Measurements from ENCODE around the gene NPPB. TPM values are rescaled to one million over a fixed set of nuclear protein-coding genes. Genes with fewer than 3 reads are reported as not detected.

Gene NPPB
- total and polyA plus RNA-seq, 2 of the 8 experiments (the other 6 are each of a cell fraction or from before 2014, with no cell fraction given) = 0.36 to 0.91 TPM

DNA sequence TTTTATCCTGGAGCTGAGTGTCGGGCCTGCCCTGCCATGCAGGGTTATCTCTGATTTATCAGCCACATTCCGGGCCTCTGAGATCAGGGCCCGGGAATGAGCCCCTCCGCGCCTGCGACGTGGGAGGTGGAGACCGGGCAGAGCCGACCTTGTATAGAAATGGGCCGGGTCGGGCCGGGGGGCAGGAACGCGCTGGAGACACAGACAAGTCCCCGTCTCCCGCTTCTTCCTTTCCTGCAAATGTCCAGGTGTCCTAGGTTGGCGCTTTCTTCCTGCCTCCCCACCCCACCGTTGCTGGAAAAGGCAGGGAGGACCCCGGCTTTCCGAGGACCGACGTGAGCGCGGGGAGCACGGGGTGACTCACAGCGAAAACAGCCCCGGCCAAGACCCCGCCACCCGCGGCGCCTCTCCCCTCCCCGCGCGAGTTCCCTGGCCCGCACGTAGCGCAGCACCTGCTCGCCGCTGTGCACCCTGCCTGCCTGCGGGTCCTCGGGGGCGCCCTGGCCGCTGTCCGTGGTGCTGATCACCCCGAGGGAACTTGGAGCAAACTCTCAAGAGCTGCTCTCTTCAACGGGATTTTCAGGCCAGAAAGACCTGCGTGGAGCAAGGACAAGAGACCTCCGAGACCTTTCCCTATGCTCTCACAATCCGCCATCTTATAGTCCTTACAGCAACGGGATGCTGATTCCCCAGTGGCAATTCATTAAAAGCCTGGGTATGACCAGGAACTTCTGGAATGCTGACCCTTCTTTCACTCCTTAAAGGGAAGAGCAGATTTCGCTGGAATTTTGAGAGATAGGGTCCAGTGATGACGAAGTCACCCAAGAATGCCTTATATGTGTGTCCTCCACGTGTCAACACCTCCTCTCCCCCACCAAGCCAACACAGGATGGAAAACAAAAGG, 475 bp upstream of the NPPB start (continued):
- TF ChIP-seq, protein P1, sequence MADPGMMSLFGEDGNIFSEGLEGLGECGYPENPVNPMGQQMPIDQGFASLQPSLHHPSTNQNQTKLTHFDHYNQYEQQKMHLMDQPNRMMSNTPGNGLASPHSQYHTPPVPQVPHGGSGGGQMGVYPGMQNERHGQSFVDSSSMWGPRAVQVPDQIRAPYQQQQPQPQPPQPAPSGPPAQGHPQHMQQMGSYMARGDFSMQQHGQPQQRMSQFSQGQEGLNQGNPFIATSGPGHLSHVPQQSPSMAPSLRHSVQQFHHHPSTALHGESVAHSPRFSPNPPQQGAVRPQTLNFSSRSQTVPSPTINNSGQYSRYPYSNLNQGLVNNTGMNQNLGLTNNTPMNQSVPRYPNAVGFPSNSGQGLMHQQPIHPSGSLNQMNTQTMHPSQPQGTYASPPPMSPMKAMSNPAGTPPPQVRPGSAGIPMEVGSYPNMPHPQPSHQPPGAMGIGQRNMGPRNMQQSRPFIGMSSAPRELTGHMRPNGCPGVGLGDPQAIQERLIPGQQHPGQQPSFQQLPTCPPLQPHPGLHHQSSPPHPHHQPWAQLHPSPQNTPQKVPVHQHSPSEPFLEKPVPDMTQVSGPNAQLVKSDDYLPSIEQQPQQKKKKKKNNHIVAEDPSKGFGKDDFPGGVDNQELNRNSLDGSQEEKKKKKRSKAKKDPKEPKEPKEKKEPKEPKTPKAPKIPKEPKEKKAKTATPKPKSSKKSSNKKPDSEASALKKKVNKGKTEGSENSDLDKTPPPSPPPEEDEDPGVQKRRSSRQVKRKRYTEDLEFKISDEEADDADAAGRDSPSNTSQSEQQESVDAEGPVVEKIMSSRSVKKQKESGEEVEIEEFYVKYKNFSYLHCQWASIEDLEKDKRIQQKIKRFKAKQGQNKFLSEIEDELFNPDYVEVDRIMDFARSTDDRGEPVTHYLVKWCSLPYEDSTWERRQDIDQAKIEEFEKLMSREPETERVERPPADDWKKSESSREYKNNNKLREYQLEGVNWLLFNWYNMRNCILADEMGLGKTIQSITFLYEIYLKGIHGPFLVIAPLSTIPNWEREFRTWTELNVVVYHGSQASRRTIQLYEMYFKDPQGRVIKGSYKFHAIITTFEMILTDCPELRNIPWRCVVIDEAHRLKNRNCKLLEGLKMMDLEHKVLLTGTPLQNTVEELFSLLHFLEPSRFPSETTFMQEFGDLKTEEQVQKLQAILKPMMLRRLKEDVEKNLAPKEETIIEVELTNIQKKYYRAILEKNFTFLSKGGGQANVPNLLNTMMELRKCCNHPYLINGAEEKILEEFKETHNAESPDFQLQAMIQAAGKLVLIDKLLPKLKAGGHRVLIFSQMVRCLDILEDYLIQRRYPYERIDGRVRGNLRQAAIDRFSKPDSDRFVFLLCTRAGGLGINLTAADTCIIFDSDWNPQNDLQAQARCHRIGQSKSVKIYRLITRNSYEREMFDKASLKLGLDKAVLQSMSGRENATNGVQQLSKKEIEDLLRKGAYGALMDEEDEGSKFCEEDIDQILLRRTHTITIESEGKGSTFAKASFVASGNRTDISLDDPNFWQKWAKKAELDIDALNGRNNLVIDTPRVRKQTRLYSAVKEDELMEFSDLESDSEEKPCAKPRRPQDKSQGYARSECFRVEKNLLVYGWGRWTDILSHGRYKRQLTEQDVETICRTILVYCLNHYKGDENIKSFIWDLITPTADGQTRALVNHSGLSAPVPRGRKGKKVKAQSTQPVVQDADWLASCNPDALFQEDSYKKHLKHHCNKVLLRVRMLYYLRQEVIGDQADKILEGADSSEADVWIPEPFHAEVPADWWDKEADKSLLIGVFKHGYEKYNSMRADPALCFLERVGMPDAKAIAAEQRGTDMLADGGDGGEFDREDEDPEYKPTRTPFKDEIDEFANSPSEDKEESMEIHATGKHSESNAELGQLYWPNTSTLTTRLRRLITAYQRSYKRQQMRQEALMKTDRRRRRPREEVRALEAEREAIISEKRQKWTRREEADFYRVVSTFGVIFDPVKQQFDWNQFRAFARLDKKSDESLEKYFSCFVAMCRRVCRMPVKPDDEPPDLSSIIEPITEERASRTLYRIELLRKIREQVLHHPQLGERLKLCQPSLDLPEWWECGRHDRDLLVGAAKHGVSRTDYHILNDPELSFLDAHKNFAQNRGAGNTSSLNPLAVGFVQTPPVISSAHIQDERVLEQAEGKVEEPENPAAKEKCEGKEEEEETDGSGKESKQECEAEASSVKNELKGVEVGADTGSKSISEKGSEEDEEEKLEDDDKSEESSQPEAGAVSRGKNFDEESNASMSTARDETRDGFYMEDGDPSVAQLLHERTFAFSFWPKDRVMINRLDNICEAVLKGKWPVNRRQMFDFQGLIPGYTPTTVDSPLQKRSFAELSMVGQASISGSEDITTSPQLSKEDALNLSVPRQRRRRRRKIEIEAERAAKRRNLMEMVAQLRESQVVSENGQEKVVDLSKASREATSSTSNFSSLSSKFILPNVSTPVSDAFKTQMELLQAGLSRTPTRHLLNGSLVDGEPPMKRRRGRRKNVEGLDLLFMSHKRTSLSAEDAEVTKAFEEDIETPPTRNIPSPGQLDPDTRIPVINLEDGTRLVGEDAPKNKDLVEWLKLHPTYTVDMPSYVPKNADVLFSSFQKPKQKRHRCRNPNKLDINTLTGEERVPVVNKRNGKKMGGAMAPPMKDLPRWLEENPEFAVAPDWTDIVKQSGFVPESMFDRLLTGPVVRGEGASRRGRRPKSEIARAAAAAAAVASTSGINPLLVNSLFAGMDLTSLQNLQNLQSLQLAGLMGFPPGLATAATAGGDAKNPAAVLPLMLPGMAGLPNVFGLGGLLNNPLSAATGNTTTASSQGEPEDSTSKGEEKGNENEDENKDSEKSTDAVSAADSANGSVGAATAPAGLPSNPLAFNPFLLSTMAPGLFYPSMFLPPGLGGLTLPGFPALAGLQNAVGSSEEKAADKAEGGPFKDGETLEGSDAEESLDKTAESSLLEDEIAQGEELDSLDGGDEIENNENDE (IDR thresholded peaks at IDR 0.05; ENCODE audit: insufficient replicate concordance, low read length) = no peak
- TF ChIP-seq YY1 (IDR thresholded peaks at IDR 0.05; ENCODE audit: low read depth, low read length) (peak; percentile 62; the same call in 1 of the 2 replicates), PHF8 (conservative IDR thresholded peaks at IDR 0.05; ENCODE audit: low read depth, low read length) (no peak)

All from H1 (cell line).